Dedifferentiated amniotic fluid mesenchymal stem cell (primary cell): ENCODE data around the gene VPS11.

ENCODE experiments used
- DNase-seq: peaks from one replicate; pipeline ENCODE4 v3.0.0-alpha.2; 2016; ENCODE audit errors: extremely low spot score

Gene VPS11

DNA sequence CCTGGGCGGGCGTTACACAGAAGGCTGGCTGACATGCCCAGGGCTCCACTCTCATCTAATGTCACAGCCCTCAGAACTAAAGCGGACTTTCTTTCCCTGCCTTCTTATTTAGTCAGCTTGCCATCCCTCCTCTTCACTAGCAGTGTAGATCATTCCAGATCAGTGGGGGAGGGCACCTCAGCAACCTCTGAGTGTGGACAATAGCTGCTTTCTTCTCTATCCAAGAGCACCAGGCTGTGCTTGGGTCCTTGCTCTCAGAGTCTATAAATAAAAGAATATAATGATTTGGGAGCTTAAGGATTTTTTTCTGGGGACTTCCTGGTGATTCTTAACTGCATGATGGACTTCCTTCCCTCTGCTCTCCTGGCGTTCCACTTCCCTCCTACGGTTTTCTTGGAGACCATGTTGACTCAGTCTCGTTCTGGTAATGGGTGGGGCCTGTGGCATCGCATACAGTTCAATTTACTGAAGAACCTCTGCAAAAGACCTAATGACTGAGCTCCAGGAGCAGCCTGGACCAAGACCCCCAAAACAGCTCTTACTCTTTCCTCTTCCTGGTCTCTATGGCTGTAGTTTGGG is 14.2 kb downstream of the VPS11 start:
- no peak for DNase-seq

GRCh38 chr11:119084663-119085436 is 17.2 kb downstream of the VPS11 start, which contains the start of gene HMBS:
Gene HMBS (plus strand): TSS chr11:119084881. CDS start chr11:119085034, 153 bp downstream.
- peak; percentile 89 for DNase-seq

DNA sequence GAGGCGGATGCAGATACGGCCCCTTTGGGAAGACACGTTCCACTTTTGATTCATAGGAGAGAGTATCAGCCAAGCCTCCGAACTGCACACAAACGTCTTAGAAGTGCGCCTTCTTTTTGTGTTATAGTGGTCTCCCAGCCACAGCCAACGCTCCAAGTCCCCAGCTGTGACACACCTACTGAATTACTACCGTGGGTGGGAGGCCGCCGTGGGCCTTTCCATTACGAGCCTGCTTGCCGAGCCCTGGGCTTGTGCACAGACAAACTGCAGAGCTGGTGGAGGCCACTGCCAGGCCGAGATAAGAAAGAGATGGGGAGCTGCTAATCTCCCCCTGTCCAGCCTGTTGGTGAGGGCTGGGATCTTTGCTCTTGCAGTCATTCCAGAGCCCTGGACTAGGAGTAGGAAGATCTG is 17.8 kb downstream of the VPS11 start:
- DNase-seq: no peak

GRCh38 chr11:119087123-119087522 is 19.5 kb downstream of the VPS11 start:
- DNase-seq: no peak

DNA sequence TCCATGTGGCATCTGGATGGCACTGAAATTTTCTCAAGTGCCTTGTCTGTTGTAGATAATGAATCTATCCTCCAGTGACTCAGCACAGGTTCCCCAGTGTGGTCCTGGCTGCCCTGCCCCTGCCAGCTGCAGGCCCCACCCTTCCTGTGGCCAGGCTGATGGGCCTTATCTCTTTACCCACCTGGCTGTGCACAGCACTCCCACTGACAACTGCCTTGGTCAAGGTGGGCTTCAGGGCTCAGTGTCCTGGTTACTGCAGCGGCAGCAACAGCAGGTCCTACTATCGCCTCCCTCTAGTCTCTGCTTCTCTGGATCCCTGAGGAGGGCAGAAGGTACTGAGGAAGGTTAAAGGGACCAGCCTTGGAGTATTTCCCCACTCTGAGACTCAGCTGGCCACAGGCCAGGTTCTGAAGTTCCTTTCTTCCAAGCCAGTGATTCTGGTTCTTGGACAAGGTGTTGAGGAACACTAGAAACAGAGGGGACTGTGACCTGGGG is 20.2 kb downstream of the VPS11 start:
- no peak for DNase-seq

- DNase-seq: no peak
These were observed 20.8 kb downstream of the VPS11 start for GRCh38 chr11:119088406-119088805.

DNA sequence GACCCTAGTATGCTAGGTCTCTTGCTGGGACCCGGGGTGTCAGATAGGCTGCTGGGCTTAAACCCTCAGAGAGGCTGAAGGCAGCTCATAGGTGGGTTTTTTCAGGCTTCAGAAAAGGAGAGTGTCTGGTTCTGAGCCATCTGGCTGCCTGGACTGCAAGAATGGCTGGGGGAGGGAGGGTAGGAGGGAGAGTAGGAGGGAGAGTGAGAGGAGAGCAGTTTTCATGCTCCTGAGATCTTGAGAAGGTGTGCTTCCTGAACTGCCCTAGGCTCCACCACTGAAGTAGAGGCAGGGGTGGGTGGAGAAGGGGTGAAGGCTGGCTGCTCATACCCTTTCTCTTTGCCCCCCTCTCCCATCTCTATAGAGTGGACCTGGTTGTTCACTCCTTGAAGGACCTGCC is 21.7 kb downstream of the VPS11 start:
- DNase-seq: no peak

- DNase-seq: no peak
These were observed 23.6 kb downstream of the VPS11 start for GRCh38 chr11:119091178-119091577.

- no peak for DNase-seq
These were observed 24.6 kb downstream of the VPS11 start for GRCh38 chr11:119091966-119092879.

- no peak for DNase-seq
These were observed 25.5 kb downstream of the VPS11 start for GRCh38 chr11:119092880-119093842.

GRCh38 chr11:119093942-119094815 is 26.6 kb downstream of the VPS11 start:
- DNase-seq: peak; percentile 14

DNA sequence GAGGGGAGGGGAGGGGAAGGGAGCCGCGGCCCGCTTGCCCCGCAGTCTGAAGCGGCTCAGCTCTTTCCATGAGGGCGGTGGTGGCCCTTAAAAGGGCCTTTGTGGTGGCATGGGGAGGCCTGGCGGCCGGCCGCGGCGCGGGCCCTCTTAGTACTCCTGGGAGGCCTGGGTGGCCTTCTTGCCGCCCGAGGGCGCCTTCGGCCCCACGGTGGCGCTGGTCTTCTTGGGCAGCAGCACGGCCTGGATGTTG is 27.1 kb downstream of the VPS11 start:
- peak; percentile 73 for DNase-seq

GRCh38 chr11:119095066-119095880 is 27.7 kb downstream of the VPS11 start:
- peak; percentile 99 for DNase-seq

- DNase-seq: no peak
These were observed 32.1 kb downstream of the VPS11 start for GRCh38 chr11:119099711-119100110.

GRCh38 chr11:119100246-119100970 is 32.8 kb downstream of the VPS11 start:
- peak; percentile 23 for DNase-seq

DNA sequence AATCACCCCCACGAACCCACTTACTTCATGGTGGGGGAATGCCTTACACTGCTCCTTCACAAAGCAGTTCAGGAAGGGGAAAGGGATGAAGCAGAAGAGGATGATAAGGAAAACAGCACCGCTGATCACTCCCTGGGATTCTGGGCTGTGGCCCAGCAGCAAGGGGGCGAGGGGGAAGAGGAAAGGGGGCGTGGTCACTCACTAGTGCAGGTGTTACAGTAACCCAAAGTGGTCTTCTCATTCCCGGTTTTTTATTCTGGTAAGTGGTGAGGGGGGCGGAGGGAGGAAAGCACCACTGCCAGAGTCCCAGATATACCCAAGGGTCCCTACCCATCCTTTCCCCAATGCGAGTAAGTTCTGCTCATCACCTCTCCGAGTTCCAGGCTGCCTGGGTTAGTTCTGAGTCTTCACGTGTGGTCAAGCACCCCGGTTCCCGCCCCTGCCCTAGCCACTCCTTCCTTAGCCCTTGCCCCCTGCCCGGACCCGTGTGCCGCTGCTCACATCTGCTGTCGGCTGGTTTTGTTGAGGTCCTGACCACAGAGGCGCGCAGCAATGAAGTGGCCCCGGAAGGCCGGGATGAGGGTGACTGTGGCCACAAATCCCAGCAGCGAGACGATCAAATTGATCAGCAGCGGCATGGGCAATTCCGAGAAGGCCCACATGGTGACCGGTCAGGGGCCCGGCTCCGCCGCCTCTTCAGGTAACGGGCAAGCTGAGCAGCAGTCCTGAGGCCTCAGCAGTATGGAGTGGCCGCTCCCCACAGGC is 33.6 kb downstream of the VPS11 start:
- no peak for DNase-seq

- peak; percentile 92 for DNase-seq
These were observed 34.3 kb downstream of the VPS11 start, which contains the start of gene DPAGT1 for GRCh38 chr11:119101759-119102423. Gene DPAGT1 (minus strand): TSS chr11:119101853. CDS start chr11:119101655, 198 bp downstream.
